NAMALWA (cell line): ENCODE measurements around the gene TMEM145.

ENCODE experiments used
- DNase-seq: peaks from one replicate; pipeline ENCODE4 v3.0.0-alpha.2; 2015; ENCODE audit warnings: low spot score

Gene TMEM145

GRCh38 chr19:42361545-42361910 lies 48.4 kb downstream of the TMEM145 start:
- DNase-seq = no peak

- no peak for DNase-seq
Measured at GRCh38 chr19:42362342-42362741, 49.2 kb downstream of the TMEM145 start.

GRCh38 chr19:42362891-42363440 lies 49.9 kb downstream of the TMEM145 start:
- no peak for DNase-seq

- peak; percentile 37 for DNase-seq
Measured at GRCh38 chr19:42363614-42364346, 50.7 kb downstream of the TMEM145 start.

GRCh38 chr19:42366673-42367072 lies 53.6 kb downstream of the TMEM145 start:
- DNase-seq = no peak

GRCh38 chr19:42367929-42368328 lies 54.8 kb downstream of the TMEM145 start:
- DNase-seq = no peak

- no peak for DNase-seq
Measured at GRCh38 chr19:42368360-42368759, 55.3 kb downstream of the TMEM145 start.

GRCh38 chr19:42368765-42369164 lies 55.7 kb downstream of the TMEM145 start:
- no peak for DNase-seq

GRCh38 chr19:42369433-42370067 lies 56.4 kb downstream of the TMEM145 start:
- DNase-seq = no peak

- no peak for DNase-seq
Measured at GRCh38 chr19:42370068-42370520, 57.0 kb downstream of the TMEM145 start.

GRCh38 chr19:42370626-42371175 lies 57.6 kb downstream of the TMEM145 start:
- no peak for DNase-seq
